Activated CD4-positive, alpha-beta T cell treated with anti-CD3 and anti-CD28 coated beads, Interleukin-2, amount 50 U/mL, for 4 hours (primary cell): ENCODE results near the gene SMAD6.
"Not testable (repeated sequence)": the region's sequence is repeated elsewhere in the genome, so short reads cannot be mapped to it uniquely, and the experiment has no call there.

ENCODE experiments used
- DNase-seq, 2 experiments: peaks; one replicate each; pipeline ENCODE4 v3.0.0-alpha.2; 2020

The SMAD6 gene

DNA sequence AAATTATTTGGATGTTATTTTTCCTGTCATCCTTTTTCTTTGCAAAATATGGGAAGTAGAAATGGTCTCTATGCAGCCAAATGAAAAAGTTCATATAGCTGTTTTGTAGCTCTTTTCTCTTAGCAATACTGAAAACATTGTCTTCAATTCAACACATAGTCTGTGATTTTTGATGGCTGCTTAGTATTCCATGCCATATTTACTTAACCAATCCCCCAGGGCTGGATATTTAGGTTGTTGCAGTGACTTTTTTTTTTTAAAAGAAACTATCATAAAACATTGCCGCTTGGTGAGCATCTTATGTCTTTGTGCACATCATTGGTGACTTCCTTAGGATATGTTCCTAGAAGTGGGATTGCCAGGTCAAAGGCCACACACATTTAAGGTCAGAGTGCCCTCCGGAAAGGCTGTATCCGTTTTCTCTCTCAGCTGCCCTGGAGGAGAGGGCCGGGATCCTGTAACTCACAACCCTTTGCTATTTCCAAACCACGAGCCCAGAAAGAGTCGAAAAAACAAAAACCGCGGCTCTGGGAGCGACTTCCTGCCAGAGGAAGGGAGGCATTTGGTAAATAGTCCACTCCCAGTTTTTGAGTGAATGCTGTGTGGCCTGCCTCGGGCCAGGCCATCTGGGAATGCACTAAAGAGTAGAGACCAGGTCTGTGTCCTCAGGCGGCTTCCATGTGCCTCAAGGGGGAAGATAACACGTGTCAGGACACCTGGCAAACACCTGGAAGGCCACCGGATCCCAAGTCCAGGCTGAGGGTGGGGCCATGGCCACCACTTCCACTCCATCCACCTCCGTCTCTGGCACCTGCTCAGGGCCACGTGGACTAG is 41.9 kb downstream of the SMAD6 start:
- DNase-seq, result no peak

DNA sequence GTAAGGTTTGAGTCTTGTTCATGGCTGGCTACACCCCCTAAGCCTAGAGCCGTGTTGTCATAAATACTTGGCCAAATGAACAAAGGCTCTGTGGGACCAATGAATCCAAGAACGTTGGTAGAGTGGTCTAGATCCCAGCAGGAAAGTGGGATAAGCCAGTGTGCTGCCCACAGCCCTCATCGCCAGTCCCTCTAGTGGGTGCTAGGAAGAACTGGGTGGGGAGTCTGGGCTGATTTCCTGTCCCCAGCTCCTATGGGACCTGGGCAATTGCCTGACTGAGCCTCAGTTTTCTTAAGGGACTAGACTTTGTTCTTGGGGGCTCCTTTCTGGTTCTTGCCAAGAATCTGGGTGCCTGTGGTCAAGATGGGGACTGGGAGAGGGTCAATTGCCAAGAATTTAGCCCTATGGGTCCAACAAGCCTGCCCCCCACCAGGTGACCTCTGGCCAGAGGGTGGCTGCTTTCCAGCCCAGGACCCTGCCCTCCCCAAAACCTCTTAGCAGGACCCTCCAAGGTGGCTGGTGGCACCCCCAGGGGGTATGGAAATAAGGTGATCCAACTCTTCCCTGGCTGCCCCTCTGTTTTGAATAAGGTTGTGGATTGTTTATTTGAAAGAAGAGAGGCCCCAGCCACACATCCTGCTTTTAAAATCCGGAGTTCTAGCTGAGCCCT is 42.7 kb downstream of the SMAD6 start:
- DNase-seq, result no peak

DNA sequence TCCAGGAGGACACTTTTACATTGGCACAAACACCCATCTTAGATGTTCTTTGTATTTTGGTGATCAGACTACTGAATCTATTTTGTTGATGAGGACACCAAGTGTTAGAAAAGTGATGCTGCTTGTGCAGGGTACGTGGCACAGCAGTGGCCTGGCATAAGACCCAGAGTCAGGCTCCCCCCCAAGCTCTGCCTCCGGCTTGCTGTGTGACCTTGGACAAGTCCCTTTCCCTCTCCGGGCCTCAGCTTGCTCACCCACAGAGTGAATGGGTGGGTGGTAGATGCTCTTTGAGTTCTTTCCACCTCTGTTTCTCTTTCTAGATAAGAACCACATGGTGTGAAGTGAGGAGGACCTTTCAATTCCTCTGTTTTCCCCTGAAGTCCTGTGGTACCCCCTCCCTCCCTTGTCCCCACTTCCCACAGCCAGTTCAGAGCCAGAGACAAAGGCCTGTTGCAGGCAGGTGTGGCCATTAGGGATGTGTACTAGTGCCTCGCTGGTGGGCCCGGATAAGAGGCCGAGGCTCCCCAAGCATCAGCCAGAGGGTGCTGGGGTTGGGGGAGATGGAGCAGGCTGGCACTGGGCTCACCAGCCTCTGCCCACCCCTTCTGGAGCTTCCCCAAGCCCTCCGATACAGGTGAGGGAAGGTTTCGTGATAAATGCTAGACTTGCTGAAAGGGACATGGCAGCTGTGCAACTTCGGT is 43.6 kb downstream of the SMAD6 start:
- no peak for DNase-seq

DNA sequence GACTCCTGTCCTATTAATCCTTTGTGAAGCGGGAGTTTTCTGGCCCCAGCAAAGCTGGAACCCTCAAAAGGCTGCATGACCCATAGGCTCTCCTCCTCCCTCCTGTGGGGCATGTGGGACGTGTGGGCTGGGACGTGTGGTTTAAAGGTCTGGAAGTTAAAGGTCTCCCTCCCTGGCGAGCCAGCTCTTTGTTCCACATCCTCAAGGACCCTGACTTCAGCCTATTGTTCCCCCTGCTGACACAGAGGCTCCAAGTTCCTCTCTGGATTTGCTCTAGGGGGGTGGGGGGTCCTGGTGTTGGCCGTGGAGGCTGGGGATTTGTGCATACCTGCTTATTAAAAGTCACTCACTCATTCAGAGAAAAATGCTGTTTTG is 44.2 kb downstream of the SMAD6 start:
- DNase-seq, result no peak

DNA sequence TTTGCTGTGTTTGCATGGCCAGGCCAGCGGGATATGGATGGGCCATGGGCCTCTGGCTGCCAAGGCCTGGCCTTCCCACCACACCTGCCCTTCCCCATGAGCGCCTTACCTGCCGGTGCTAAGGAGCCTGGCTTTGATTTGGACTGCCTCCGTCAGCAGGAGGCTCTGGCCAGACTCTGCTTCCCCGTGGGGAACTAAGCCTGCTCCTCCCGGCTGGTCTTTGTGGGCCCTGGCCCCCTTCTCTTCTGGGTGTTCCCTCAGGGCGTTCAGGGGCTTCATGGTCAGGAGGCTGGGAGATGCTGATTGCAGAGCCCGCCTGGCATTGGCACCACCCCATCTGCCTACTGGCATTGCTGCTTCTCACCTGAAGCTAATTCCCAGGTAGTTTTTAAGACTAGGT is 45.2 kb downstream of the SMAD6 start:
- no peak for DNase-seq

DNA sequence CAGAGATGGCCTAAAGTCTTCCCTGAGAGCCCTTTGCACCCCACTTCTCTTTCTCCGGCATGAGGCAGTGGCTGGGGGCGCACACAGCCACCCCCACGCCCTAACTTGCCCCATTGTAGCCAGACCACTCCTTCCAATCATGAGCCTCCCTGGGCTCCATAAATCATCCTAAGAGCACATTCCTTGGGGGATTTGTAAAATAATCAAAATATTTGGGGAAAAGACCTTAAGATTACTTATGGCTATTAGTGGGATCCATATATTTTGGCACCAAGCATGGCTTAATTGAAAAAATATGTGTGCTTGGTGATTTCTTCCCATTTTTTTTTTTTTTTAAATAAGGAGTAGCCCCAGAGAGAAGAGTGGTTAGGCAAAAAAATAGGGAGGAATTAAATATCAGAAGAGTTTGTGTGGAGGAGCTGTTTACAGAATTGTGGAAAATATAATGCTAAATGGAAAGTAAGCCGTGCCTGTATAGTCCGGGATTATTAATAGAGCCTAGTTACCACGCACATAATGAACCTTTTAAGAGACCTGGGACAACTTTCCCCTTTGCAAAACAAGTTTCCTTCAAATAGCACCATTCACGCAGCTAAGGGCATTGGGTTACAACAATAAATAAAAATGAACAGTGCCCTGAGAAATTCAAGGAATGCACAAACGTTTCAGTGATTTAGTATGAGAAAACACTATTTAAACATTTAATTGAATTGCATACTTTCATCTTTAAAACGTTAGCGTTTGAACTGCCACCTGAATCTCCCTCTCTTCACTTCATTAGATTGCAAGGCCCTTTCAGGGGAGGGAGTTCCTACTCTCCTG is 46.1 kb downstream of the SMAD6 start:
- no peak for DNase-seq

DNA sequence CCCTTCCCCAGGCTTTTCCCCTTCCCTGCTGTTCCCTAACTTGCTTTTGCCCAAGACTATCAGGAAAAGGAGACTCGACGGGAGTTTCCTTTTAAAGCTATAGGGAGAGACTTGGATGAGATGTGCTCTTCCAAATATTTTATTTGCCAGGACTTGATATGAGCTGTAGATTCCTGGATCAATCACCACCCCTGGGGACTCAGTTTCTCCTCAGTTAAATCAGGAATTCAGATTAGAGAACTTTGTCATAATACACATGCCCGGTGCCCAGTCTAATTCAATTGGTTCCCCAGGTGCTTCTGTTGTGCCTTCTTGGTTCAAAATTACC is 46.6 kb downstream of the SMAD6 start:
- no peak for DNase-seq

DNA sequence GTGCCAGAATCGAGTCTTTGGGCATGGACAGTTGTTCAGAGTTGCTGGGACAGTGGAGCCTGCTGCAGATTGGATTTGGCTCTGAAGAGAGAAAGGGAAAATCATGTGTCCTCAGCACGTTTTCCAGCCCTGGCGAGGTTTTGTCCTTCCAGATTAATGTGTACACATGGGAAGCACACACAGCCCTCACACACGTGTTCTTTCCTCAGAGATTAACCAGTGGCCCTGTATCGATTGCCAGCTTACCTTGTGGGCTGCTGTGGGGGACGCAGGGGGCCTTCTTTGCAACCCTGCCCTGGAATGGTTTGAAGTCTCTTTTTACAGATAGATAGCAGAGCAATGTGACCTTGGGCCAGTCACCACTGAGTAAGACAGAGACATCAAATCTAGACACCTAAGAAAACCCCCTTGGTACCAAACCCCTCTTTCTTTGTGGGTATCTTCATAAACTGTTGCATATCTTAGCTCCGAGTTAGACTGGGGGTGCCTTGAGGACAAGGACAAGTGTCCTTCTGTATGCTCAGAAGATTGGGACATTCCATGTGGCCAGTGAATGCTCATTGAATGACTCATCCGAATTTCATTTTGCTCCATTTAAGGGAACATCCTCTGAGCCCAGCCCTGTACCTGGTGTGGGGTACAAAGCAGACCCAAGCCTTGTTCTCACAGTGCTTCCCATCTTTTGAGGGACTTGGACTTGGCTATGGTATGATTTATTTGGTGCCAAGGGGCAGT is 48.0 kb downstream of the SMAD6 start:
- DNase-seq, result no peak

DNA sequence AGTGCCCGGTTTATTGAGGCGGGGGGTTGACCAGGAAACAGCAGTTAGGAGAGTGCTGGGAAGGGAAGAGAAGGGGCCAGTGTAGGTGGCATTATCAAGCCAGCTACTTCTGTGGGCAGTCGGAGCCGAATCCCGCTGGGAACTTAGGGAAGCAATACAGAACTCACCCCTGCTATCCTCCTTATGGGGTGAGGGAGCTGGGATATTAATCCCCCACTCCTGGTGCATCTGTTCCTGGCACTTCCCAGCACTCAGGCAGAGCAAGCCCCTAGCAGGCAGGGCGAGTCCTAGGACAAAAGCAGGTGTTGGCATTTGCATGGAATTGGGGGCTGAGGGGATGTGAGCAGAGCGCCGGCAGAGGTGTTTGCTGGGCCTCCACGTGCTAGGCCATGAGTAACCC is 48.6 kb downstream of the SMAD6 start:
- DNase-seq, result no peak

DNA sequence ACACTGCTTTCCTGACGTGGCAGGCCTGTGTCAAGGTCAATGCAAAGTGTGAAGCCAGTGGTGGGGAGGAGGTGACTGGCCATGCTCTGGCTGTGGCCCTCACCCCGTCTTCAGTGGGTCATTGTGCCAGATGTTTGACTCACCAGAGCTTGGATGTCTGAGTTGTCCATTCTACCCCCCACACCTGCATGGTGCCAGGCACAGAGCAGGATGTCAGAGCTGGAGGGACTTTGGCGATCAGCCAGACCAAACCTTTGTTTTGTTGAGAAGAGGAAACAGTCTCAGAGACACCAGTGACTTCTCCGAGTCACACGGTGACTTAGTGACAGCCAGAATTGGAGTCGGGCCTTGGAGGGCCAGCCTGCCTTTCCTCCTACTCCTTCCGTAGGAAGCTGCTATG is 49.5 kb downstream of the SMAD6 start:
- no peak for DNase-seq

DNA sequence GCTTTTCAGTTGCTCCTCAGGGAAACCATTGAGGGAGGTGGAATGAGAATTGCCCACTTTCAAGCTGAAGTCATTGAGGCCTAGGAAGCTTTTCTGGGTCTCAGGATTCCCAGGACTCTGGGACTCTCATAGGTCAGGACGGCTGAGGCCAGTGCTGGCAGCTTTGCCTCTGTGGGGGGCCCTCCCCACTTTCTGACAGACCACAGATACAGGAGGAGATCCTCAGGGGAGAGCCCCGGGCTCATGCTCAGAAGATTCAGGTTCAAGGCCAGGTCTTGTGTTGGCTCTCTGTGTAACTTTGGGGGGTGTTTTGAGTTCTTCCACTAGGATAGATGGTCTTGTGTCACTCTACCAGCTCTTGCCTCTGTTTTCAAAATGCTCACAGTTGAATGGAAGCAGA is 50.0 kb downstream of the SMAD6 start:
- no peak for DNase-seq

DNA sequence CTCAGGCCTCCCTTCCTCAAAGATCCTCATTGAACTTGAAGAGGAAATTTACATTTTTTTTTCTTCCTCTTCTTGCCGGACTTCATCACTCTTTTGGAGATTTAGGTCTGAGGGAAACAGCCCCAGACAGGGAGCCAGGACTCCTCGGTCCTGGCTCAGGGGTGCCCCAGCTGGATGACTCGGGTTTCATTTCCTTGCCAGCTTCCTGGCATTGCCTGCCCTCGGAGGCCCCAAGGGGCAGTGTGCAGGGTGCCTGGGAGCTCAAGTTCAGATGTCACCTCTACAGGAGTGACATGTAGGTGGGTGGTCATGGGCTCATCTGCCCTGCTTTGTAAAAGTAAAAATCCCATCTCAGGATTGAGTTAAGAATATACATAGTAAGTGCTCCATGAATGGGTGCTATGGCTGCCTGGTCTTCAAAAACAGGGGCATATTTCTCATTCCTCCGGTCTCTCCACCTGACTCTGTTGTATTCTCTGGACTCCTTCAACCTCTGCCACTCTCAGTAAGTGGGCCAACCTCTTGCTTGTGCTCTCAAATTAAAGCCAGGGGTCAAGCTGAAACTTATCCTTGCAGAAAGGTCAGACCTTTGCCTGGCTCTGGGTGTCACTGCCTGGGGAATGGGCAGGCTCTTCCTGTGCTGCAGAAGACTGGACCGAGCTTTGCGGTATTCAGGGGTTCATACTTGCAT is 51.8 kb downstream of the SMAD6 start:
- no peak for DNase-seq

DNA sequence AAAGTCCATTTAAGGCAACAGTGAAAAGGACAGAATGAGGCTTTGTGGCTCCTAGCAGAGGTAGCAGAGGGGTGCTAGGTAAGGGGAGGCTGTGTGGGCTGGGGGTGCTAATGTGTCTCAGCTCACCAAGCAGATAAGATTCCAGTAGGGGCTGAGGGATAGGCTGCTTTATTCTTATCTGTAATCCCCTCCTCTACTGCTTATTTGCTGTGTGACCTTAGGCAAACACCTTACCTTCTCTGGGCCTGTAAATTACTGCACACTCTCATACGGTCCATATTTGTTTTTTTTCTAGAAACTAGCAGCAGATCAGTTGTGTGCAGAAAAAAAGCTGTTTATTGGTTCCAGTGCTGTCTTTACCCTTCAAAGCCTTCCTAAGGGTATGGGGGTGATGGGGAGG is 52.8 kb downstream of the SMAD6 start:
- DNase-seq, result no peak

DNA sequence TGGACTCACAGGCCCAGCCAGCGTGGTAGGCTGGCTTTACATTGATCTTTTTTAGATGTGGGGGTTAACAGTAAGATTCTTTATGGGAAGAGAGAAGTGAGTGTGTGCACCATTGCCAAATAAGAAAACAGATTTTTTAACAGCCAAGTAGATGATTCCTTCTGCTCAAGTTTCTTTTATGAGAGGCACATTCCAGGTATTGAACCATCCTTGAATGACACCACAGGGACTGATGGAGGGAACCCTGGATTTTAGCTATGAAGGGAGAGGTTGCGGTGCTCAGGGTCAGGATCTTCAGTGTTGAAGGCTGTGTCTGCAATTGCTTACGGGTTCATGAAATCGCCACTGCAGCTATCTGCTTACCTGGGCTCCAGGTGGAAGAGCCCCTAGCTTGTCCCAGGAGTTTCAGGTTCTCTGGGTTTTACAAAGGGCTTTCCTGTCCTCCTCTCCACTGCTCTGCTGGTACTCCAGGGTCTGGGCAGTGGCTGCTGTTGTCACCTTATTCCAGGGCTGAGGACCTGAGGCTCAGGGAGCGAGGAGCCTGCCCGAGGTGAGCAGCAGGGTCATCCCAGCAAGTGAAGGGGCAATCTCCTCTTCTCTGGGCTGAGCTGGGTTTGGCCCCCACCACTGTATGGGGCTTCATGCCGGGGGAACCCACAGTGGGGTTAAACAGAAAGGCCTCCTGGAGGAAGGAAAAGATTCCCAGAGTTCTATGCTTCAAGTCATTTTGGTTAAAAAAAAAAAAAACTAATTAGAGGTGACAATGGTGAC is 53.4 kb downstream of the SMAD6 start:
- no peak for DNase-seq

DNA sequence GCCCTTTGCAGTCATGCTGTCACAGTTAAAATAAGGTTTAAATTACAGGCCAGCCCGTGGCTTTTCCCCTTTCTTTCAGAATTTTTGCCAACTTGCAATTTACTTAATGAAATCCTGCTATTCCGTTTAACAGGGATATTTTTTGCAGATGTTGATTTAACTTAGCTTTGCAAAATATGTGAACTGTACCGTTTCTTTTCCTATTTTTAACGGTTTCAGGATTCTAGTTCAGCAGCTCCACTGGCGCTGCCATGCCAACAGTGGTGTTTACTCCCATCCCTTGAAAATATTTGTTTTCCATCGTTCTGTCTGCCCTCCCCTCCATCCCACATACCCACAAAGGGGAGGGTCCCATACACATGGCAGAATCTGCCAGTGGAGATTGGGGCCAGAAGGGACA is 54.3 kb downstream of the SMAD6 start:
- DNase-seq, result no peak

DNA sequence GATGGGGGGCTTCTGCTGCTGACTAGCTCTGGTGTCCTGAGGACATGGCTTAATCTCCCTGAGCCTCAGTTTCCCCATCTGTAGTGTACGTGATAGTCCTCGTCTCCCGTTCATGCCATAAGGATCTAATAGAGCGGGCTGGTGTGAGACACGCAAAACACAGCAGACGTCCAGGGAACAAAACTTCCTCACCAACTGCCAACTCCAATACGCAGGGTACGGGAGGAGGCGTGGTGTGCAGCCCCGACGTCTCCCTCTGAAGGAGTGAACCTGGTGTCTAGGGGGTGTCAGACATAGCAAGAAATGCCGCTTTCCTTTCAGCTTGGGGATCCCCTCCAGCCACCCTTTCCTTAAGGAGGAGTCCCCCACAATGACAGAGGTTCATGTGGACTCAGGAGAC is 55.0 kb downstream of the SMAD6 start:
- DNase-seq, result no peak

DNA sequence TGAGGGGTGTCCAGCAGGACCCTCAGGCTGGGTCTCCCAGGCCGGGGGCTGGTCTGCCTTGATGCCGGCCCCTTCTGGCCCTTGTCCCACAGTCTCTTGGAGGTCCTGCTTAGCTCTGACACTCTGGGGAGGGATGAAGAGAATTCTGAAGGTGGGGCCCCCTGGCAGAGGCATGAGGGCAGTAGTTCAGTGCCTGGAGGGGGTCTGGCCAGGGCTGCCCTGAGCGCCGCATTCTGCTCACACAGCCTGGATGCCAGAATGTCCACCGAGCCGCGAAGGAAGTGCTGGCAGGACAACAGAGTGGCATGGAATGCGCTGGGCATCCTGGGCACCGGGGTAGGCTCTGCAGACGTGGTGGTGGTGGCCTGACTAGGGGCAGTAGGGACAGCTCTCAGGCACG is 55.5 kb downstream of the SMAD6 start:
- DNase-seq, result no peak

DNA sequence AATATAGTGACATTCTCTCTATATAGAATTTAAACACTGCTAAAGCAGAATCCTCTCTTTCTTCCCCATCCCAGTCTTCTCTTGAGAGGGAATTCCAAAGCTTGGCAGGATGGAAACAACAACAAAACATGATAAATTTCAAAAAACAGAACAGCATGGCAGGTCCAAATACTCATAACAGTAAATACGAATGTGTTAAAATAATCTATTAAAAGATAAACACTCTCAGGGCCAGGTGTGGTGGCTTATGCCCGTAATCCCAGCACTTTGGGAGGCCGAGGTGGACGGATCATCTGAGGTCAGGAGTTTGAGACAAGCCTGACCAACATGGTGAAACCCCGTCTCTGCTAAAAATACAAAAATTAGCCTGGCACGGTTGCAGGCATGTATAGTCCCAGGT is 56.2 kb downstream of the SMAD6 start:
- not testable (repeated sequence) for DNase-seq

DNA sequence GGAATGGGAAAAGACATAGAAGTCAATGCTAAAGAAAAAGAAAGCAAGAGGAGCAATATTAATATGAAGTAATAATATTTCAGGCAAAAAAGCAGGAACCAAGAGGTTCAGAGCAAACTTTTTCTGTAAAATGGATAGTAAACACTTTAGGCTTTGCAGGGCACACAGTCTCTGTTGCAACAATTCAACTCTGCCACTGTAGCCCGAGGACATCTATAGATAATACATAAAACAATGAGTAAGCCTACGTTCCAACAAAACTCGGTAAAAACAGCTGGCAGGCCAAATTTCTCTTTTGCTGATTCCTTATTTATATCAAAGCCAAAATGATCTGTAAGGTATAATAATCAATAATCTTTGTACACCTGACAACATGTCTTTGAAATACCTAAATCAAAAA is 56.8 kb downstream of the SMAD6 start:
- DNase-seq, result no peak

DNA sequence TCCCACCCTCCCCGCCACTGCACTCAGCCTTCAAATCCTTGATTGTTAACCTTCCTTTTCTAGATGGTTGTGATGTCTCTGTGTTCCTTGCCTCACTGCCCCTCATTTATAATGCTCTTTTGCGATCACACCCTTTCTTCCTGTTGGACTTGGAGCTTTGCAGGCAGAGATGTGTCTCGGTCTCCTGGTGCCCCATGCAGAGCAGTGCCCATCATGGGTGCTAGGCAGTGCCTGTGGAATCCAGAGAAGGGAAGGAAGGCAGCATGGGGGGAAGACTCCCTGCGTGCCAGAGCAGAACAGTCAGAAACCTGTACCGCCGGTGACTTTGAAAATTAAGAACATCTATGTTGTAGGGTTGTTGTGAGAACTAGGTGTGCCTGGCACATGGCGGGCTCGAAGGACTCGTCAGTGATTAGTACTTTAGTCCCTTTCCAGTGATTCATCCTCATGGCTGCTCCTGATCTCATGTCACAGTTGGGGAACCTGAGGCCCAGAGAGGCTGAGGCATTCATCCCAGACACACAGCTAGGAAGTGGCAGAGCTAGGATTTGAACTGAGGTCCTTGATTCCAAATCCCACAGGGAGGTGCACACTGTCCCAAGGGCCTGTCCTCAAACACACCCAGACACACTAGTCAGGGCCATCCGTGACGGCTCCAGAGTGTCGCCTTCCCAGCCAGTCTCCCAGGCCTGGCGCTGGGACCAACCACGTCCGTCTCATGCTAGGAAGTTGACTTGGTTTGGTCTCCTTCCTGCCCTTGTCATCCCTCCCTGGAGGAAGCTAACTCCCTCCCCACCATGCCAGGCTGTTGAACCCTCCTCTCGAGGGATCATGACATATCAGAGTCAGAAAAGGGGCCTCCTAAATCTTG is 58.3 kb downstream of the SMAD6 start:
- DNase-seq, result no peak
